NB4 (cell line): ENCODE measurements around the gene TCTN2.

Source experiments
- MYC ChIP-seq: IDR thresholded peaks from 2 replicates; pipeline ENCODE4 v1.6.1; 2011; ENCODE audit warnings: low read depth, low read length
- POLR2A ChIP-seq: IDR thresholded peaks from 2 replicates; pipeline ENCODE4 v1.6.1; 2011; ENCODE audit warnings: mild to moderate bottlenecking; ENCODE audit not compliant: insufficient read length; ENCODE audit errors: extremely low read depth
- TF ChIP-seq, protein P1 (sequence below): IDR thresholded peaks from one replicate; pipeline ENCODE4 v1.5.1; 2012; ENCODE audit warnings: low read depth, low read length

DNA sequence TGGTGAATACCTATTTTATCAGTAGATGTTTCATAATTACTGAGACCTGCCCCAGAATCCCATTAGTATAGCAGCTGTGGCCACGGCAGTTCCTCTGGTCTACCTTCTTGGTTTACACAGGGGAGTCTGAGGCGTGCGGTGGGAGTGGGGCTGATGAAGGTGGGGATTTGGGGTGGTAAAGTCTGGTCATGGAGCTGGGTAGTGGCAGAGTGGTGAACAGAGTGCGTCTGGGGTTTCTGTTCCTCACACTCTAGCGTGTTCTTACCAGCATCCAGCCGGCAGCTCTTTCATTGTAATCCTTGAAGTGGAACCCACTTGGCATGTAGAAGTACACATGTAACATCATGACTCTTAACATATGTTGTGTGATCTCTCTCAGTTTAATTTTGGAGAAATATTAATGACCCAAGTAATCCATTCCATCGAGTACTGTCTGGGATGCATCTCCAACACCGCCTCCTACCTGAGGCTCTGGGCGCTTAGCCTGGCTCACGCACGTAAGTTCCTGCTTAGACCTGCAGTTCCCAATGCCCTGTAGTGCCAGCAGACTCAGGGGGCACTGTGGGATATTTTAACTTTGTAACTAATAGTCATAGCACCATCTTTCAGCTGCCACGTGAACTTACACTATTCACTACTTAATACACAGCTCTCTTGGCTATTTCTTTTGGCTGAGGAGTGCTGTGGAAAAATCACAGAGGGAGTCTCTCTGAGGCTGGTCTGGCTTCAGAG lies 83.3 kb downstream of the TCTN2 start:
- no peak for TF ChIP-seq POLR2A
- TF ChIP-seq, protein P1, sequence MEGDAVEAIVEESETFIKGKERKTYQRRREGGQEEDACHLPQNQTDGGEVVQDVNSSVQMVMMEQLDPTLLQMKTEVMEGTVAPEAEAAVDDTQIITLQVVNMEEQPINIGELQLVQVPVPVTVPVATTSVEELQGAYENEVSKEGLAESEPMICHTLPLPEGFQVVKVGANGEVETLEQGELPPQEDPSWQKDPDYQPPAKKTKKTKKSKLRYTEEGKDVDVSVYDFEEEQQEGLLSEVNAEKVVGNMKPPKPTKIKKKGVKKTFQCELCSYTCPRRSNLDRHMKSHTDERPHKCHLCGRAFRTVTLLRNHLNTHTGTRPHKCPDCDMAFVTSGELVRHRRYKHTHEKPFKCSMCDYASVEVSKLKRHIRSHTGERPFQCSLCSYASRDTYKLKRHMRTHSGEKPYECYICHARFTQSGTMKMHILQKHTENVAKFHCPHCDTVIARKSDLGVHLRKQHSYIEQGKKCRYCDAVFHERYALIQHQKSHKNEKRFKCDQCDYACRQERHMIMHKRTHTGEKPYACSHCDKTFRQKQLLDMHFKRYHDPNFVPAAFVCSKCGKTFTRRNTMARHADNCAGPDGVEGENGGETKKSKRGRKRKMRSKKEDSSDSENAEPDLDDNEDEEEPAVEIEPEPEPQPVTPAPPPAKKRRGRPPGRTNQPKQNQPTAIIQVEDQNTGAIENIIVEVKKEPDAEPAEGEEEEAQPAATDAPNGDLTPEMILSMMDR: no peak
- TF ChIP-seq MYC: no peak
